HepG2 (cell line): ENCODE data around the gene AUNIP. TPM values are rescaled to one million over a fixed set of nuclear protein-coding genes. Genes with fewer than 3 reads are reported as not detected.

Source experiments
- ATAD3A ChIP-seq: sonication (generic); formaldehyde crosslinking; IDR thresholded peaks from 2 replicates; pipeline ENCODE4 v1.4.0; 2020; ENCODE audit warnings: missing genetic modification reagents
- FOXK1 ChIP-seq: sonication (generic); formaldehyde crosslinking; IDR thresholded peaks from 2 replicates; pipeline ENCODE4 v1.4.0; 2020; ENCODE audit warnings: low read depth, missing genetic modification reagents, borderline replicate concordance
- JUNB ChIP-seq: sonication (generic); formaldehyde crosslinking; IDR thresholded peaks from 2 replicates; pipeline ENCODE4 v1.8.0; 2022; ENCODE audit warnings: missing genetic modification reagents, mild to moderate bottlenecking, borderline replicate concordance
- PHF5A ChIP-seq: IDR thresholded peaks from one replicate; pipeline ENCODE4 v1.6.1; 2018; ENCODE audit warnings: low read depth, missing genetic modification reagents; ENCODE audit not compliant: unreplicated experiment
- RAD21 ChIP-seq: fragments of 450-650 bp; formaldehyde crosslinking; IDR thresholded peaks from 2 replicates; pipeline ENCODE4 v1.5.0; 2020; ENCODE audit warnings: mild to moderate bottlenecking
- RXRB ChIP-seq: IDR thresholded peaks from 2 replicates; pipeline ENCODE4 v1.6.1; 2016; ENCODE audit warnings: borderline replicate concordance, missing genetic modification reagents, missing compliant biosample characterization
- SKI ChIP-seq: fragments of 450-650 bp; IDR thresholded peaks from one replicate; pipeline ENCODE4 v1.6.1; 2018; ENCODE audit warnings: mild to moderate bottlenecking; ENCODE audit not compliant: partially characterized antibody
- SMC3 ChIP-seq: IDR thresholded peaks from 2 replicates; pipeline ENCODE4 v1.6.1; 2011; ENCODE audit warnings: low read length, improper control_type of control experiment
- SUZ12 ChIP-seq: fragments of 150-350 bp; IDR thresholded peaks from 2 replicates; pipeline ENCODE4 v1.6.1; 2014; ENCODE audit warnings: low read depth, low read length
- ZKSCAN5 ChIP-seq: sonication (generic); formaldehyde crosslinking; IDR thresholded peaks from 2 replicates; pipeline ENCODE4 v1.5.1; 2020; ENCODE audit warnings: mild to moderate bottlenecking, missing genetic modification reagents
- ZNF124 ChIP-seq: sonication (generic); formaldehyde crosslinking; IDR thresholded peaks from 2 replicates; pipeline ENCODE4 v1.4.0; 2020; ENCODE audit warnings: missing genetic modification reagents
- ZNF30 ChIP-seq: sonication (generic); formaldehyde crosslinking; IDR thresholded peaks from 2 replicates; pipeline ENCODE4 v1.5.0; 2020; ENCODE audit warnings: mild to moderate bottlenecking, missing genetic modification reagents
- ZNF678 ChIP-seq: sonication (generic); formaldehyde crosslinking; IDR thresholded peaks from 2 replicates; pipeline ENCODE4 v1.4.0; 2020; ENCODE audit warnings: mild to moderate bottlenecking, missing genetic modification reagents
- ZNF83 ChIP-seq: sonication (generic); formaldehyde crosslinking; IDR thresholded peaks from 2 replicates; pipeline ENCODE4 v1.4.0; 2020; ENCODE audit warnings: missing genetic modification reagents, mild to moderate bottlenecking, borderline replicate concordance
- polyA plus RNA-seq, 8 experiments: library from polyadenylated mRNA; depleted of rRNA in 3 of 8; stranded (reverse) in 7 of 8; unstranded in 1 of 8; fragments of >200 nt; fragmentation: Illumina TruSeq in 4 of 8; extraction: Trizol in 4 of 8; gene quantifications; 2 replicates each; pipeline versions ENCODE4 v1.2.1 to v1.2.3, GENCODE V29; 2011 to 2016; ENCODE audit warnings: low read depth in 4 of 8, missing spikeins in 1 of 8, mixed read lengths in 1 of 8; ENCODE audit not compliant: insufficient read depth in 1 of 8
- total RNA-seq, 5 experiments: library from RNA; depleted of rRNA; stranded (reverse); fragments of >200 nt; fragmentation: Illumina TruSeq; extraction: Trizol; gene quantifications; 2 replicates each; pipeline ENCODE4 v1.2.3, GENCODE V29; 2016; ENCODE audit warnings: low read depth in 1 of 5
- TF ChIP-seq, protein P1 (sequence below): sonication (generic); formaldehyde crosslinking; IDR thresholded peaks from 2 replicates; pipeline ENCODE4 v1.8.0; 2022; ENCODE audit warnings: missing genetic modification reagents, low read depth, mild to moderate bottlenecking, borderline replicate concordance
- TF ChIP-seq, protein P2 (sequence below): sonication (generic); formaldehyde crosslinking; IDR thresholded peaks from 2 replicates; pipeline ENCODE4 v1.4.0; 2020; ENCODE audit warnings: missing genetic modification reagents
- TF ChIP-seq, protein P3 (sequence below): sonication (generic); formaldehyde crosslinking; IDR thresholded peaks from 2 replicates; pipeline ENCODE4 v1.8.0; 2022; ENCODE audit warnings: mild to moderate bottlenecking, missing genetic modification reagents; ENCODE audit not compliant: insufficient replicate concordance
- TF ChIP-seq, protein P4 (sequence below): sonication (generic); formaldehyde crosslinking; IDR thresholded peaks from 2 replicates; pipeline ENCODE4 v1.8.0; 2022; ENCODE audit warnings: missing genetic modification reagents, mild to moderate bottlenecking, moderate library complexity, borderline replicate concordance
- TF ChIP-seq, protein P5 (sequence below): sonication (generic); formaldehyde crosslinking; IDR thresholded peaks from 2 replicates; pipeline ENCODE4 v1.8.1; 2022; ENCODE audit warnings: mild to moderate bottlenecking, missing genetic modification reagents
- TF ChIP-seq, protein P6 (sequence below): sonication (generic); formaldehyde crosslinking; IDR thresholded peaks from 2 replicates; pipeline ENCODE4 v1.8.1; 2023; ENCODE audit warnings: mild to moderate bottlenecking, inconsistent platforms, moderate library complexity, missing genetic modification reagents, borderline replicate concordance

The AUNIP gene
- total and polyA plus RNA-seq, 2 of the 13 experiments (the other 11 are each of a cell fraction or from before 2014, with no cell fraction given): 3.8 to 12.3 TPM

DNA sequence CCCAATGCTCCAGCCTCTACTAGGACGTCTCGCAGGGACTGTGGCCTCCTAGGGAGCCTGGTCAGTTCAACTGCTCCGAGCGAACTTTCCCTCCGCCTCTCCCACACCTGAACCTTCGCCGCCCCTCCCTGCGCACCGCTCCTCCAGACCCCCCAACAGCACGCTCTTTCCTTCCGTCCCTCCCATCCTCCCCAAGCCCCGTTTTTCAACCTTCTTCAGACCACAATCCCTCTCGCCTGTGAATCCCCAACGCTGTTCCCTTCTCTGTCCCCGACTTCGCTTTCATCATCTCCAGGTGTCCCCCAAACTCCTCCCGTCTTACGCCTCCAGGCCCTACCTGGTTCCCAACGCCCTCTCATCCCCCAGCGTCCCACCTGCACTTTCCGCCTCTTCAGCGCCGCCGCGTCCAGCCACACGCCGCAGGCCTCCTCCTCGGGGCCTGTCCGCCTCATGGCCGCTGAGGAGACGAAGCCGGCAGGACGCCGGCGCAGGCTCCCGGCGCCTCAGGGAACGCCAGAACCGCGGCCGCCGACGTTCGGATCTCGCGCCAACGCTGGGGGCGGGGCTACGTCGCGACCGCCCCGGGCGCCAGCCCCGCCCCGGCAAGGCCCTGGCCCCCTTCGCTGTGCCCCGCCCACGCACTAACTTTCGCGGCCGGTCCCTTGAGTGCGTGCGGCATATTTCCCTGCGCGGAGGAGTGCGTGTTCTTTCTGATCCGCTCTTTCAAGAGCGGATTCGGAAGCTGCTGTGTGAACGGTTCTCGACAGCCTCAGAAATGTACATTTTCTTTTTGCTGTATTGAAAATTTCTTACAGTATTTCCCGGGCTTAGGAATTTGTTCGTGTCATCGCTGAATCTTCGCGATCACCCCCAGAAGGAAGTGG, at the start of gene AUNIP (continued):
- TF ChIP-seq ATAD3A (CRISPR knock-in tag) (no peak), RXRB (CRISPR knock-in tag) (peak; percentile 30; the same call in 1 of the 2 replicates), SKI (peak; percentile 36), SUZ12 (no peak), PHF5A (peak; percentile 77), JUNB (CRISPR knock-in tag) (peak; percentile 74; the same call in 1 of the 2 replicates), SMC3 (no peak), ZNF678 (CRISPR knock-in tag) (no peak; the same call in 1 of the 2 replicates), ZNF124 (CRISPR knock-in tag) (0 out of 2 replicates have a peak, but pooled peaks have one; percentile 23), ZNF30 (CRISPR knock-in tag) (no peak), ZKSCAN5 (CRISPR knock-in tag) (no peak), ZNF83 (CRISPR knock-in tag) (no peak), RAD21 (CRISPR knock-in tag) (no peak), FOXK1 (CRISPR knock-in tag) (no peak)
- TF ChIP-seq, protein P1, sequence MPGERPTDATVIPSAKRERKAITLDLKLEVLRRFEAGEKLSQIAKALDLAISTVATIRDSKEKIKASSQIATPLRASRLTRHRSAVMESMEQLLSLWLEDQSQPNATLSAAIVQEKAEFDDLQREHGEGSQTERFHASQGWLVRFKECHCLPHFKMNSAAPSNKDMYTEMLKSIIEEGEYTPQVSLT (CRISPR knock-in tag): no peak
- TF ChIP-seq, protein P2, sequence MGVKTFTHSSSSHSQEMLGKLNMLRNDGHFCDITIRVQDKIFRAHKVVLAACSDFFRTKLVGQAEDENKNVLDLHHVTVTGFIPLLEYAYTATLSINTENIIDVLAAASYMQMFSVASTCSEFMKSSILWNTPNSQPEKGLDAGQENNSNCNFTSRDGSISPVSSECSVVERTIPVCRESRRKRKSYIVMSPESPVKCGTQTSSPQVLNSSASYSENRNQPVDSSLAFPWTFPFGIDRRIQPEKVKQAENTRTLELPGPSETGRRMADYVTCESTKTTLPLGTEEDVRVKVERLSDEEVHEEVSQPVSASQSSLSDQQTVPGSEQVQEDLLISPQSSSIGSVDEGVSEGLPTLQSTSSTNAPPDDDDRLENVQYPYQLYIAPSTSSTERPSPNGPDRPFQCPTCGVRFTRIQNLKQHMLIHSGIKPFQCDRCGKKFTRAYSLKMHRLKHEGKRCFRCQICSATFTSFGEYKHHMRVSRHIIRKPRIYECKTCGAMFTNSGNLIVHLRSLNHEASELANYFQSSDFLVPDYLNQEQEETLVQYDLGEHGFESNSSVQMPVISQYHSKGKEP: no peak
- TF ChIP-seq, protein P3, sequence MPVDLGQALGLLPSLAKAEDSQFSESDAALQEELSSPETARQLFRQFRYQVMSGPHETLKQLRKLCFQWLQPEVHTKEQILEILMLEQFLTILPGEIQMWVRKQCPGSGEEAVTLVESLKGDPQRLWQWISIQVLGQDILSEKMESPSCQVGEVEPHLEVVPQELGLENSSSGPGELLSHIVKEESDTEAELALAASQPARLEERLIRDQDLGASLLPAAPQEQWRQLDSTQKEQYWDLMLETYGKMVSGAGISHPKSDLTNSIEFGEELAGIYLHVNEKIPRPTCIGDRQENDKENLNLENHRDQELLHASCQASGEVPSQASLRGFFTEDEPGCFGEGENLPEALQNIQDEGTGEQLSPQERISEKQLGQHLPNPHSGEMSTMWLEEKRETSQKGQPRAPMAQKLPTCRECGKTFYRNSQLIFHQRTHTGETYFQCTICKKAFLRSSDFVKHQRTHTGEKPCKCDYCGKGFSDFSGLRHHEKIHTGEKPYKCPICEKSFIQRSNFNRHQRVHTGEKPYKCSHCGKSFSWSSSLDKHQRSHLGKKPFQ (CRISPR knock-in tag): no peak
- TF ChIP-seq, protein P4, sequence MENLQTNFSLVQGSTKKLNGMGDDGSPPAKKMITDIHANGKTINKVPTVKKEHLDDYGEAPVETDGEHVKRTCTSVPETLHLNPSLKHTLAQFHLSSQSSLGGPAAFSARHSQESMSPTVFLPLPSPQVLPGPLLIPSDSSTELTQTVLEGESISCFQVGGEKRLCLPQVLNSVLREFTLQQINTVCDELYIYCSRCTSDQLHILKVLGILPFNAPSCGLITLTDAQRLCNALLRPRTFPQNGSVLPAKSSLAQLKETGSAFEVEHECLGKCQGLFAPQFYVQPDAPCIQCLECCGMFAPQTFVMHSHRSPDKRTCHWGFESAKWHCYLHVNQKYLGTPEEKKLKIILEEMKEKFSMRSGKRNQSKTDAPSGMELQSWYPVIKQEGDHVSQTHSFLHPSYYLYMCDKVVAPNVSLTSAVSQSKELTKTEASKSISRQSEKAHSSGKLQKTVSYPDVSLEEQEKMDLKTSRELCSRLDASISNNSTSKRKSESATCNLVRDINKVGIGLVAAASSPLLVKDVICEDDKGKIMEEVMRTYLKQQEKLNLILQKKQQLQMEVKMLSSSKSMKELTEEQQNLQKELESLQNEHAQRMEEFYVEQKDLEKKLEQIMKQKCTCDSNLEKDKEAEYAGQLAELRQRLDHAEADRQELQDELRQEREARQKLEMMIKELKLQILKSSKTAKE: peak; percentile 66; the same call in 1 of the 2 replicates
- TF ChIP-seq, protein P5, sequence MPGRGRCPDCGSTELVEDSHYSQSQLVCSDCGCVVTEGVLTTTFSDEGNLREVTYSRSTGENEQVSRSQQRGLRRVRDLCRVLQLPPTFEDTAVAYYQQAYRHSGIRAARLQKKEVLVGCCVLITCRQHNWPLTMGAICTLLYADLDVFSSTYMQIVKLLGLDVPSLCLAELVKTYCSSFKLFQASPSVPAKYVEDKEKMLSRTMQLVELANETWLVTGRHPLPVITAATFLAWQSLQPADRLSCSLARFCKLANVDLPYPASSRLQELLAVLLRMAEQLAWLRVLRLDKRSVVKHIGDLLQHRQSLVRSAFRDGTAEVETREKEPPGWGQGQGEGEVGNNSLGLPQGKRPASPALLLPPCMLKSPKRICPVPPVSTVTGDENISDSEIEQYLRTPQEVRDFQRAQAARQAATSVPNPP: peak; percentile 85; the same call in 1 of the 2 replicates
- TF ChIP-seq, protein P6, sequence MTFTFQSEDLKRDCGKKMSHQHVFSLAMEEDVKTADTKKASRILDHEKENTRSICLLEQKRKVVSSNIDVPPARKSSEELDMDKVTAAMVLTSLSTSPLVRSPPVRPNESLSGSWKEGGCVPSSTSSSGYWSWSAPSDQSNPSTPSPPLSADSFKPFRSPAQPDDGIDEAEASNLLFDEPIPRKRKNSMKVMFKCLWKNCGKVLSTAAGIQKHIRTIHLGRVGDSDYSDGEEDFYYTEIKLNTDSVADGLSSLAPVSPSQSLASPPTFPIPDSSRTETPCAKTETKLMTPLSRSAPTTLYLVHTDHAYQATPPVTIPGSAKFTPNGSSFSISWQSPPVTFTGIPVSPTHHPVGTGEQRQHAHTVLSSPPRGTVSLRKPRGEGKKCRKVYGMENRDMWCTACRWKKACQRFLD: peak; percentile 71; the same call in 1 of the 2 replicates
